ENCODE results near the gene ESRRB.

The ESRRB gene

DNA sequence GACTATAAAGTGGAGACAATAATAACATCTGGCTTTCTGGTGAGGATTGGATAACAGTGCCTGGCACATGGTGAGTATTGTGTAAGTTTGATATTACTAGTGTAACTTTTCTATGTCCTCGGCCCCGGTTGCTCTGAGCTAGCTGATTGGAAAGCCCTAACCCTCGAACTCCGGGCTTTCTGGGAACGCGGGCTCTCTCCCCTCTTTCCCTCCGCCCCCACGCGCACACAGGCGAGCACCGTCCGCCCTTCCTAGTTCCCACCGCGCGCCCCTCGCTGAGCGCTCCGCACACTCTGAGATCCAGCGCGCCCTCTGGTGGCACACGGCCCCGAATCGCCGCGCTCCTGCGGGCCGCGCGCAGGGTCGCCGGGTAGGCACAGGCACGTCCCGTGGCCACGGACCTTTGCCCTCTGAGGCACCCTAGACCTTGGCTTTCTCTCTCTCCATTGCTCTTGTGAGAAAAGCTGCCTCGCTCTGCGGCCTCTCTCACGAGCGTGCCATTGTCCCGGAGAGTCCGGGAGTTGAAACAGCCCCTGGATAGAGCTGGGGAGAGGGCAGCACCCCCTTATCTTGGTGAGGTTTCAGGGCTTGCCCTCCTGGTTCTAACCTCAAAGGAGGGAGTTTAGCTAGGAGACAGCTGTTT lies 23.2 kb upstream of the ESRRB start:
- DNase-seq, result peak; percentile 80 to 81

DNA sequence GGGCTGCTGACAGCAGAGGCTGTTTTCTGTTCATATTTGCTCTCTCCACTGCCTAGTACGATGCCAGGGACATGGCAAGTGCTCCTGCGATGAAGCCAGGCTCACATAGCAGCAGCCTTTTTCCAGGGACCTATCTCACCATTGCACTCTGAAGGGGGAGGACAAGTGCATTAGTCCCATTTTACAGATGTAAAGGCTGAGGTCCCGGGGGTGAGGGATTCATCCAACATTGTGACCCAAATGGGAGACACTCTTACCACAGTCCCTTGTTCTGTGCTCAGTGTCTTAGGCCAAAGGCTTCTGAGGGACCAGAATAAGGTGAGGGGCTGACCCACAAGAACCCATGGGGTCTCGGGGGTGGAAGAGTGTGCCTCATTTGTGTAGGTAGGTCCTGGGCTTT lies 21.6 kb upstream of the ESRRB start:
- no peak for DNase-seq

DNA sequence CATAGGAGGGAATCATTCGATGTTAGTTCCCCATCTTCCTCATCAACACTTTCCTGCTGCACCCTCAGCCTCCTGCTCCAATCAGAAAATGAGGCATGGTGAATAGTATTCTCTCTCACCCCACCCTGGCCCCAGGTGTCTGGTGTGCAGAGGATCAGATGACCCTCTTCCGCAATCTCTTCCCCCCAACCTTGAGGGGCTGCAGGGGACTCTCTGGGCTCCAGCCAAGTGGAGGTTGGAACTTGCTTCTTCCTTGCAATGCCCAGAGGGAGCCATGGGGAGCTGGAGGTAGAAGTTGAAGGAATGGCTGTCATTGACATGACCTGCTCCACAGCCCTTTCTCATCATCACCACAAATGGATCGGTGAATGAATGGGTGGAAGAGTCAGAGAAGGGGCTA lies 20.2 kb upstream of the ESRRB start:
- no peak for DNase-seq

DNA sequence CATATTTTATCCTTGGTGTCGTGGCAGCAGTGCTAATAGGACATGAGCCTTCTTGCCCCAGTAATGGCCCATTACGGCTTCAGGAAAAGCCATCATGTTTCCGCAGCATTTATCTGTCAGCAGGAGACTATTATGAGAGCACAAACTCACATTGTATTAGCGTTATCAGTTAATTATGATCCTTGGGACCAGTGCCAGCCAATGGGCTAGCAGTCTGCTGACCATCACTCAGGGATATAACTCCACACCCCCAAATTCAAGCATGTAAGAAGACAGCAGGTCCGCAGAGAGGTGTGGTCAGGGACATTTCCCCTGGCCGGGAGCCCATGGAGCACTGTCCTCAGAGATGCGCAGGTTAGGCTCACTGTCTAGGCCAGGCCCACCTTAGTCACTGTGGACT lies 4.9 kb upstream of the ESRRB start:
- no peak for DNase-seq

DNA sequence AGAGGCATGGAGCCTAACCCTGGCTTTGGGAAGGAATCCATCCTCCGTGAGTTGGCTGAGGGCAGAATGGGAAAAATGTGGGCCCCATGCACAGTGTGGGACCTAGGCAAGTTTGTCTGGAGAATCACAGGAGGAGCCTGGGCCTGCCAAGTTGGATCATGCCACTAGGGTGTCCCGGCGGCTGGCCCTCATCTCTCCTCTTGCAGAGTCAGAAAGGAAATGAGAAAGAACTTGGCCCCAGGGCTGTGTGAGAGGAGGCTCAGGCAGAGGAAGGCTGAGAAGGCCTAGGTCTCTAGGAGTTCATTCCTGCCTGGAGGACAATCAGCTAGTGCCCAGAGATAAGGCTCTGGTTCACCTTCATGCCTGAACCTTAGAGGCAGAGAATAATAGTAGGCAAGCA lies 2.5 kb upstream of the ESRRB start:
- DNase-seq, result no peak

DNA sequence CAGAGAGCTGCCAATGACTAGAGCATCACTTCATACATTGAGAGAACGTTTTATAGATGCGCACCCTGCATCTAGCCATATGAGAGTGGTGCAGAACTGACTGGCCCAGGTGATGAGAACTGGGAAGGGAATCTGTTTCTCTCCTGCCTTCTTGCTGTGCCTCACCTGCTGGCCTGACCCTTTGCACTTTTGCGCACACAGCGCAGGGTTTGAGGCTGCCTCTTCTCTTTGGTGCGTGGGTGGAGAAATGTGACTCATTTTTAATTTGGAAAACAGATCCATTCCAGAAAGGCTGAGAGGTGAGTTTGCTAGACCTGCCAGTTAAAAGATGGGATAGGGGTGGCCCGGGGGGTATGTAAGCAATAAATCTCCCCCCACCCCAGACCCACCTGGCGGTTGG lies 453 bp upstream of the ESRRB start:
- no peak for DNase-seq

DNA sequence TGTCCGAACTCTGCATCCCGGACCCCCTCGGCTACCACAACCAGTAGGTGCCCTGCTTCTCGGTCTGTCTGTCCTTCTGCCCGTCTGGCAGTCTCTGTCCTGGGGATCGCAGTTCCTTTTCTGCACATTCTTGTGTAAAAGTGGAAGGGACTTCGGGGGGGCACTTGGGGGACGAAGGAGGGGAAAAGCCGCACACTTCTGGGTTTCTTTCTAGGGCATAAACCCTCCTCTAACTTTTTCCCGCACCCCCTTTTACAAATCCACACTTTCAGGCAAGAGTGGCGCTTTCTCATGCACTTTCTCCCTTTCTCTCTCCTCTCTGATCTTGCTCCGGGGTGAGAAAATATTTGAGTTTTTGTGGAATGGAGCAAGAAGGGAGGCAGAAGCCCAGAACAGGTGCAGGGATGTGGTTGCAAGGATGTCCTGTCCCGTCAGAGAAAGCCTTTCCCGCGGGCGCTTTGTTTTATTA lies 506 bp downstream of the ESRRB start:
- no peak for DNase-seq

DNA sequence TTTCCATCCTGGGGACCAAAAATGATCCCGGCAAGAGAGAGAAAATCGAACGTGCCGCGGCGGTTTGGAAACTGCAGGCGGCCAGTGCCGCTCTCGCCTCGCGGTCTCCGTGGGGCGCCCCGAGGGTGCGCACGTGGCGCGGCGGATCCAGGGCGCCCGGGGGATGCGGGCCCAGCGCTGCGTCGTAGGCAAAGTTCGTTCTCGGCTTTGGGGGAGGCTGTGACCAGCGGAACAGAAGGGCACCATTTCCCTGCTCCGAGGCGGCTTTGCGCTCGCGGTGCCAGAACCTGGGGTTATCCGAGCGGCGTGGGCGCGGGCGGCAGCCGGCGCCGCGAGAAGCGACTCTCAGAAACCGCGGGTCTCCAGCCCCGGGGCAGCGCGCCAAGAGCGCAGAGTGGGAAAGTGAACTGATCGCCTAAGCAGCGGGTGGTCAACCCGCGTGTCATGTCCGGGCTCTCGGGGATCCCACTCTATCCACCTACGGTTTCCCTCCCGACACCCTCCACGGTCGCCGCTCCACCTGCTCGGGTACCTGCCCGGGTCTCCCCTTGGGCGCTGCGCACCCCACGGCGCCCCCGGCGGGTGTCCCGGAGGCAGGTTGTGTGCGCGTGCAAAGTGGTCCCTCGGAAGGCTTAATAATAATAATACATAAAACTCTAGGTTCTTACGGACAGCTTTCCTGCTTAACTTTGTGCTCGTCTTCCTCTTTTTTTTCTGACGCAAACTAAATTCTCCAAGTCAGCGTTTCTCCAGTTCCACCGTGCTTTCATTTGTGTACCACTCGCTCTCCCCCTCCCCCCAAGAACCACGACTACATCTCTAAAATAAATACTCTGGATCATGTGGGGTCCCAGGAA lies 1.2 kb downstream of the ESRRB start:
- DNase-seq, result peak in 1 of 2 experiments; percentile 33

DNA sequence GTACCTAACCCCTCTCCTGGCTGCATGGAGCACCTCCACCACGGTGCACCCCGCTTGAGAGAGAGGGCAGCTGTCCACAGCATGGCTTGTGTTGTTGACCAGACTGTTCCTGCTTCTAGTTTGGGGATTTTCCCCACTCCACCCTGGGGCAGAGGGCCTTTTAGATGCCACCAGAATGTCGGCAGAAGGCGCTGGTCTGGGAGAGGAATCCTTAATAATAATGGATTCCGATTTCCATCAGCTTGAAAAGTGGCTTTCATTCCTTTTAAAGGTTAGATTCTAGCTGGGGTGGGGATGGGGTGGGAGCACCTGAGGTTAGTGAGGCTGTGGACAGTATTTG lies 1.8 kb downstream of the ESRRB start:
- DNase-seq, result no peak

DNA sequence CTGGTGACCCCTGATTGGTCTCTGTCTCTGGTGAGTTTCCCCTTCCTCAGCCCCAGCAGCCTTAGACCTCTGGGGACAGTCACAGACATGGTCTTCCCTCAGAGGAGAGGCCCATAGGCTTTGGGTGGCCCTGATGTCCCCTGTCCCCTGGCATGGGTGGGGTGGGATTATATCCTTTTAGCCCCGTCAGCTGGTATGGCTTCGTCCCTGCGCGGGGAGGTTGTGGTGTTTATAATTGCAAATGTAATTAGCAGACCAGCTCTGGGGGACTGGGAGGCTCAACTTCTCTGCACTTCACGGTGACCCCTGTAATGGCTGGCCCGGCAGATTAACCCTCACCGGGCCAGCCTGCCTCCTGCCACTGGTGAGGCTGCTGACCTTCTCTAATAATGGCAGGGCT lies 5.1 kb downstream of the ESRRB start:
- no peak for DNase-seq

DNA sequence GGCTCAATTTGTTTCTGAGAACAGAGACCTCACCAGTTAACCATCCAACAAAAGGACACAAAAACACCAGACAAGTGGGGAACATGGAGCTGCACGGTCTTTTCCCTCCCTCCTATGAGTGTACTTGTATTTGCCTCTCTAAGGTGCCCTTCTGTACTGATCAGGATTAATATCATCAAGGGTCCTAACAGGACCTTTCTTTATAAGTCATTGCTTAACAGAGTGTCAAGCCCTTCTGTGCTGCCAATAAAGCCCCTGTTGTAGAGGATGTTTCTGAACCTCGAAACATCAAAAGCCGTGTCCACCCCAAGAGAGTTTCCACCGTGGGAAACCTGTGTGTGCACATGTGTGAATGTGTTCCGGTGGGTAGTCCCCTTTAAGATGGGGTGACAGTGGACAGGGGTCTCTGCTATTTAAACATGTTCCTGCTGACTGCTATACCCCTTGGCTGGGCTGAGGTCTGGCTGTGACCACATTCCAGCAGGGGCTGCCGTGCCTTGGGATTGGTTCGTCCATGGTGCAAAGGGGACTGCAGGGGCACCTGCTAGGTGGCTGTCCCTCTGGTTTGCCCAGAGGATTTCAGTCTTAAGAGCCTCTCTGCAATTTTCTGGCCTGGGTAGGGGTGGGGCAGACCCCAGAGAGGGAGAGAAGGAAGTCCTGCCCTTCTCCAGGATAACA lies 6.0 kb downstream of the ESRRB start:
- DNase-seq, result peak in 1 of 2 experiments; percentile 54

DNA sequence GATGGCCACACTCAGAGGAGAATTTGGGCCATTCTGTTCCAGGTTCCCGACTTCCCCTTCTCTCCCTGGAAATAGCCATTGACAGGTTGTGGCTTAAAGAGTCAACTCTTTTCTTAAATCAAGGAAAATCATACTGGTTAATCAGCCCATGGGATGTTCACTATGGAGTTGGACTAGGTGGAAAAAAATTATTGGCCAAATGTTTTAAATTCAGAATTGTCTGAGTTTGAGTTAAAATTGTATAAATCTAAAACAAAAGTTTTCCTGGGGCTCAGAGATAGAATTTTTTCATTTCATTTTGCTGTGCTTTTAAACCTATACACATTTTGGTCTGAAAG lies 6.5 kb downstream of the ESRRB start:
- no peak for DNase-seq

DNA sequence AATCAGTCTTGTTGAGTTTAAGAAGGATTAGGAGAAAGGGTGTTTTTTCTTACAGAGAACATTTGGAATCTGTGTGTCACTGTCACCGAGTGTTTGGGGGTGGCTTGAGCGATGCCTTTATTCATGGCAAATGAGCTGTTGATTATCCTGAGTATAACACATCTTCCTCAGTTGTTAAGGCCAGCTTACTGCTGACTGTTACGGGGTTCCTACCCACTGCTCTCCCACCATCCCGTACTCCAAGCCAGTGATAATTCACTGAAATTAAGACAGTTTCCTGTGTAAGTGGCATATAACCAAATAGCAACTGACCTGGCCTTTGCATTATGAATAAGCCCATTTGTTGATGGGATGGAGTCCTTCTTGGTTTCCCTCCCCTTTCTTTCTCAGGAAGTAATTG lies 9.5 kb downstream of the ESRRB start:
- DNase-seq, result no peak

DNA sequence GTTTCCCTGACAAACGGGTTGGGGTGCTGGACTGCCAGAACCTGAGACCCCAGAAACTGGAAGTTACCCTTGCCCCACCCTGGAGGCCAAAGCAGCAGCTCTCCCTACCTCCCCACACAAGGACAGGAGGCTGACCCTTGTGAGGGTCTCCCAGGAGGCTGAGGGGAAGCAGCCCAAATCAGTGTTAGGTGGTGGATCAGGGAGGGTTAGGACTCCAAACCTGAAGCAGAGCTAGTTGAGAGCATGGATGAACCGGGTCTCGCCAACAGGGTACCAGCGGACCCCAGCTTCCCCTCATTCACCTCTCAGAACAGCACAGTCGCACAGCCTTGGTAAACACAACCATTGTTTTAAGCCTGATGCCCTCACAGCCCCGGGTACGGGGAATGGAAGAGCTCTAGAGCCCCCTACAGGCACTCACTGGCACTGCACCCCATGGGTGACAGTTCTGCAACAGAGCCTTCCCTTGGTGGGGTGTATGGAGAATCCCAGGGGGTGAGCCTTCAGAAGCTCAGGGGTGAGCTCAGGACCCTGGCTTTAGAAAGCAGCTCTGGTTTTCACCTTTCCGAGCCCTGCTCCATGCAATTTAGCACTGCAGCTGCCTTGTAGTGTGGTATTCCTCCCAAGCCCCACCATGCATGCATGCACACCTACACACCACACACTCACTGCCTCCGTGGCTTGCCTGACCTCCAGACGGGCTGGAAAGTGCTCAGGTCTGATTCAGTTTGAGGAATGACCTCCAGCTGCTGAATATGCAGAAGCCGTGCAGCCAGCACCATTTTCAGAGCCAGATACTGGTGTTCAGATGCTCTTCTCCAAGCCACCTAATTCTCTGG lies 11.2 kb downstream of the ESRRB start:
- DNase-seq, result peak; percentile 80 to 89

DNA sequence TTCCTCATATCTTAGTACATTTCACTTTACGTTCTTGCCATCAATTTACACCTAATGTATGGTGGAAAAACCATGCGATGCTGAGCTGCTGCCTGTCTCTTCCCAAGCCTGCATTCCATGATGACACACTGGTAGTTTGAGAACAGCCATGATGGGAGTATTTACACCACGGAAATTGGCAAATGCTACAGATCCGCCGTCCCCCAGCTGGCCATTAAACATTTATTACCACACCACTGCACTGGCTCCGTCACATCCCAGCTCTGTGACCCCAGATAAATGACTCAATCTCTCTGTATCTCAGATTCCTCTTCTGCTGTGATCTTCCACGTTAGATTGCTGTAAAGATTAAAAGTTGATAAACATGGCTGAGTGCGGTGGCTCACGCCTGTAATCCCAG lies 13.9 kb downstream of the ESRRB start:
- no peak for DNase-seq

DNA sequence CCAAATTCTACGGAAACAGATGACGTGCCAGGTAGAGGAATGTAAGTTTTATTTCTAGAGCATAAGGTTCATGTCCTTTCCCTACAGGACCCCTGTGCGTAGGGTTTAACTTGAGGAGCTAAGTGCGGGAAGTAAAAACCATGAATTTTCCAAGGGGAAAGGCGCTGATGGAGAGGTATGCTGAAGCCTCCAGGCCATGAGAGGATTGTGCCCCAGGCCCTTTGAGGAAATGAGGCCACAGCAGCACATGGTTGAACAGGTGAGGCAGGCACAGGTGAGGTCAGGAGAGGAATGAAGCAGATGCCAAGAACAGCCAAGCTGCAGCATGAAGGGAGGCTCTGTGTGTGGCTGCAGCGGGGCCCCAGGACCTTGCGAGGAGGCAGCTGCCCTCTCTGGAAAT lies 14.7 kb downstream of the ESRRB start:
- no peak for DNase-seq

DNA sequence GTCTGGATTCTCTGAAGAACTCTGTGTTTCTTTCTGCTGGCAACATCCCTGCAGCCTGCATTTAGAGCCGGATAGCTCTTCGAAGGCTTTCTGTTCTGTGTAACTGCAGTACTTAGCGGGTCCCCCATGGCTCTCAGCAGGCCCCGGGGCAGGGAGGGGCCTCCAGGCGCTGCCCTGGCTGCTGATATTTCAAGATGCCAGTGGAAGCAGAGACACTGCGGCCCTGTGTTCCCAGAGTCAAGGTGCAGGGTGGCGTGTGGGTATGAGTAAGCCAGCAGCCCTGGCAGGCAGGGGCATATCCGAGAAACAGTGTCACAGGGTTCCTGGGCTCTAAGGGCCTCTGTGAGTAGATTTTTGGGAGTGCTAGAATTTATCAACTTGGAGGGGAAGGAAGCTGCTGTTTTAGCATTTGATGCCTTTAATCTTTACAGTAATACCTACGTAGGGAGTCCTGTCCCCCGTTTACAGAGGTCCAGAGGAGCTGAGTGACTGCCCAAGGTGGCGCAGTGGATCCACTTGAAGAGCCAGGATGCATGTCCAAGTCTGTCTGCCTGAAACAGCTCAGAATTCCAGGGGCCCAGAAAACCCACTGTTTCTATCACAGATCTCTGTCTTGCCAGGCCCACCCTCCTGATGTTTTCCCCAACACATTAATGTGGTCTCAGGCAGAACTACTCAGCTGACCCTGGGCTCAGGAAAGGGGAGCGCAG lies 16.2 kb downstream of the ESRRB start:
- DNase-seq, result no peak

DNA sequence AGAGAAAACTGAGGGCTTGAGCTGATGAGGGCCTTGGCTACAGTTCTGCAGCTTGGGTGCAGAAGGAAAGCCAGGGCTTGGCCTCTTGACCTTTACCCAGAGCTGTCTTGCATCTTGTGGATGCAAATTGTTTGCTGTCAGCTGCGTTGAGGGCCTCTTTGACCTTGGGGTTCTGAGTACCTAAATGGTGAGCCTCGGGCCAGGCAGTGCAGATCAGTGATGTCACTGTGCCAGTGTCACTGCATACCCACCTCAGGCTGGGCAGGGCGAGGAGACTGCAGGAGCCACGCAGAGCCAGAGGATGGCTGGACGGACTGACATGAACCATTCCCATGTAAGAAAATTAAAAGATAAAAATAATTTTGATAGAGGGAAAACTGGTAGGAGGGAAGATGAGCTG lies 18.6 kb downstream of the ESRRB start:
- no peak for DNase-seq

DNA sequence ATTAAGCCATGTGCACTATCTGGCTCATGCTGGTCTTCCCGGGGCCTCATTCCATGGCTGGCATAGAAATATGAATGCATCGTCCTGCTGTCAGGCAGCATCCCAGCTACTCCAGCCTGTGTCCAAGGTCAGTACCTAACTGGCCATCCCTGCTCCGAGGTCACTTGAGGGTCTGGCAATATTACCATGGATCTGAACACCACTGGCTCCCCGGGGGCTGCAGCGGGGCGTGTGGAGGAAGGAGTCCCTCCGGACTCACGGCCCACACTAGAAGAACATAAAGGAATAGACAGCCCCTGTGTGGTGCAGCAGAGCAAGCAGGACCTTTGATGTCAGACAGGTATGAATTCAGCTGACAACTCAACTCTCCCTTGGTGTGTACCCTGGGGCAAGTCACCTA lies 19.2 kb downstream of the ESRRB start:
- no peak for DNase-seq

DNA sequence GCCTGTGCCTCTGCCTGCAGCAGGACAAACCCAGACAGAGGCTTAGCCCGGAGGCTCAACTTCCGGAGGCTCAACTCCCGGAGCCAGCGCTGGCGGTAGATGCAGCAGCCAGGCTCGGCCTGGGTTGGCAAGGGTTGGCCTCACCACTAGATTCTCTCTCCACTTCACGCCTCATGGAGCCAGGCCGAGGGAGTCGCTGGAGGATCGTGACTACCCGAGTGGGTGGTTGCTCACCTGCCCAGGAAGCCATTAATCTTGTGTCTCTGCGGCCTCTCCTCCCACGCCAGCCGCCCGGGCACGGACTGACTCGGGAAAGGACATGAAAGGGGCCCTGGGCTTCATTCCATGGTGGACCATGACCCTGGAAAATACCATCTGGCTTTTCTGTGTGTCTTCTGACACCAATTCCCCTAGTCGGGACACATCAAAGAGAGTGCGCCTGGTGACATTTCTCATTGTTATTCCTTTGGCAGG lies 20.8 kb downstream of the ESRRB start:
- no peak for DNase-seq

DNA sequence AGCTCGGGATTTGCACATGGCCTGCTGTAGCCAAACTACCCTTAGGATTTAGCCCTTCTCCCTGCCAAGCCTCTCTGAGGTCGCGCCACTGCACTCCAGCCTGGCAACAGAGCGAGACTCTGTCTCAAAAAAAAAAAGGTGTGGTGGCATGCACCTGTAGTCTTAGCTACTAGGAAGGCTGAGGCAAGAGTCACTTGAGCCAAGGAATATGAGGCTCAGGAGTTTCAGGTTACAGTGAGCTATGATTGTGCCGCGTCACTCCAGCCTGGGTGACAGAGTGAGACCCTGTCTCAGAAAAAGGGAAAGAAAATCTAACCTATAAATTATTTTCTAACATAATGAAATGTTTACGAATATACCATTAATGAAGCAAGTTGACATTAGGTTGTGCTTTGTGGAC lies 29.7 kb downstream of the ESRRB start:
- peak in 1 of 2 experiments; percentile 24 for DNase-seq

DNA sequence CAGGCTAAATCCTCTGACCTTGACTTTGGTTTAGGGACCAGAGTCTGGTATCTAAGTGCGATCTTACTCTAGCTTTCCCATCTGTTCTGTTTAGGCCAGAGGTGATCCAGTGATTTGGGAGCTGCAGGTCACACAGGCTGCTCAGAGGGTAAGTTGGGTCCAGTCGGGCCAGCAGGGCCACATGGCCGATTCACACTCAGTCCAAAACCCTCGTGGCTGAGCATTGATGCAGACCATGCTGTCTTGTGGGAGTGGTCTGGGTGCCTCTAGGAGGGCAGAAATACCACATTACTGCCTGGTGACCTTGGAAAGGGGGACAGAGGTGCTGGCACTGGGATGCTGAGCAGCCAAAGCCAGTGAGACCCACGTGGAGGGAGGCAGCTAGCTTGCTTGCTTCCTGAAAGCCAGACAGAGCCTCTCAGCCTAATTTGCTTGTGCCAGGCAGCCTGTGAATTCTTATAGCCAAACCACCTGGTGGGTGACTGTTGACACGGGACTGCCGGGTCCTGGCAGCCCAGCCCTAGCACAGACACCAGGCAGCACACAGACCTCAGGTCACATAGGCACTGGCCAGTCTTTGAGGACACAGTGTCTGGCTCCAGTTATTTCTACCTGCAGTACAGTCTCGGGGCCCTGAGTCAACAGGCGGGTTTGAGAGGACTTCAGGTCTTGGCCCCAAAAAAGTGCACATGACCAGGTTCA lies 31.7 kb downstream of the ESRRB start:
- DNase-seq, result no peak

All from NCI-H524 (cell line).